SK-N-SH treated with all-trans-retinoic acid at 6 μM for 48 hours (cell line): ENCODE measurements around the gene KAT5.

Experiments used
- ATAC-seq: fragments of 200-7000 bp; cut with Tn5 transposase; 3 replicates; pipeline ENCODE4 v1.9.1; 2020; ENCODE audit warnings: mild to moderate bottlenecking, moderate library complexity
- BACH2 ChIP-seq: fragments of 250-450 bp; sonication (Bioruptor Pico); IDR thresholded peaks from 2 replicates; pipeline ENCODE4 v1.9.0; 2021; ENCODE audit warnings: mild to moderate bottlenecking, borderline replicate concordance
- CREB5 ChIP-seq: fragments of 250-450 bp; sonication (Bioruptor Pico); IDR thresholded peaks from 2 replicates; pipeline ENCODE4 v1.5.1; 2020; ENCODE audit warnings: low read depth, mild to moderate bottlenecking, moderate library complexity
- GLIS3 ChIP-seq: fragments of 250-450 bp; sonication (Bioruptor Pico); IDR thresholded peaks from 2 replicates; pipeline ENCODE4 v1.5.0; 2020; ENCODE audit warnings: mild to moderate bottlenecking, moderate library complexity
- ISL1 ChIP-seq: fragments of 250-450 bp; sonication (Bioruptor Pico); IDR thresholded peaks from 2 replicates; pipeline ENCODE4 v2.1.2; 2022; ENCODE audit warnings: mild to moderate bottlenecking, moderate library complexity
- OSR1 ChIP-seq: fragments of 250-450 bp; sonication (Bioruptor Pico); IDR thresholded peaks from 2 replicates; pipeline ENCODE4 v1.8.0; 2022; ENCODE audit warnings: moderate library complexity, mild to moderate bottlenecking, inconsistent platforms
- PPARA ChIP-seq: fragments of 250-450 bp; sonication (Bioruptor Pico); IDR thresholded peaks from 2 replicates; pipeline ENCODE4 v1.5.0; 2020; ENCODE audit warnings: mild to moderate bottlenecking, borderline replicate concordance
- RARB ChIP-seq: fragments of 250-450 bp; sonication (Bioruptor Pico); IDR thresholded peaks from 2 replicates; pipeline ENCODE4 v1.8.0; 2021; ENCODE audit warnings: mild to moderate bottlenecking, moderate library complexity
- SNAI2 ChIP-seq: fragments of 250-450 bp; sonication (Bioruptor Pico); IDR thresholded peaks from 2 replicates; pipeline ENCODE4 v1.5.0; 2020; ENCODE audit warnings: mild to moderate bottlenecking, moderate library complexity
- TCF4 ChIP-seq: fragments of 250-450 bp; sonication (Bioruptor Pico); IDR thresholded peaks from 2 replicates; pipeline ENCODE4 v1.8.0; 2021; ENCODE audit warnings: mild to moderate bottlenecking, moderate library complexity, borderline replicate concordance
- TOX ChIP-seq: fragments of 250-450 bp; sonication (Bioruptor Pico); IDR thresholded peaks from 2 replicates; pipeline ENCODE4 v1.8.0; 2021; ENCODE audit warnings: mild to moderate bottlenecking, moderate library complexity, borderline replicate concordance
- TSHZ2 ChIP-seq: fragments of 250-450 bp; sonication (Bioruptor Pico); IDR thresholded peaks from 2 replicates; pipeline ENCODE4 v1.5.0; 2020; ENCODE audit warnings: mild to moderate bottlenecking, moderate library complexity
- ZC3H10 ChIP-seq: fragments of 250-450 bp; sonication (Bioruptor Pico); IDR thresholded peaks from 2 replicates; pipeline ENCODE4 v1.5.1; 2021; ENCODE audit warnings: mild to moderate bottlenecking, moderate library complexity
- ZFP3 ChIP-seq: fragments of 250-450 bp; sonication (Bioruptor Pico); IDR thresholded peaks from 2 replicates; pipeline ENCODE4 v1.5.0; 2020; ENCODE audit warnings: mild to moderate bottlenecking, moderate library complexity
- ZFP30 ChIP-seq: fragments of 450-650 bp; formaldehyde crosslinking; IDR thresholded peaks from 2 replicates; pipeline ENCODE4 v1.5.0; 2022; ENCODE audit warnings: mild to moderate bottlenecking, moderate library complexity
- ZNF70 ChIP-seq: fragments of 450-650 bp; formaldehyde crosslinking; IDR thresholded peaks from 2 replicates; pipeline ENCODE4 v1.5.0; 2020; ENCODE audit warnings: mild to moderate bottlenecking, moderate library complexity
- ZNF8 ChIP-seq: fragments of 450-650 bp; formaldehyde crosslinking; IDR thresholded peaks from 2 replicates; pipeline ENCODE4 v1.5.0; 2020; ENCODE audit warnings: mild to moderate bottlenecking, moderate library complexity
- TF ChIP-seq, protein P1 (sequence below): fragments of 250-450 bp; sonication (Bioruptor Pico); IDR thresholded peaks from 2 replicates; pipeline ENCODE4 v1.8.0; 2020; ENCODE audit warnings: mild to moderate bottlenecking, moderate library complexity, borderline replicate concordance
- TF ChIP-seq, protein P2 (sequence below): fragments of 250-450 bp; sonication (Bioruptor Pico); IDR thresholded peaks from 2 replicates; pipeline ENCODE4 v1.8.0; 2021; ENCODE audit warnings: low read depth, mild to moderate bottlenecking, moderate library complexity, borderline replicate concordance

The KAT5 gene

GRCh38 chr11:65662799-65663638 is 49.0 kb upstream of the KAT5 start, which contains the start of gene RELA:
RELA (minus strand) TSS chr11:65662916; CDS start chr11:65662832, 84 bp downstream.
- TF ChIP-seq, protein P1, sequence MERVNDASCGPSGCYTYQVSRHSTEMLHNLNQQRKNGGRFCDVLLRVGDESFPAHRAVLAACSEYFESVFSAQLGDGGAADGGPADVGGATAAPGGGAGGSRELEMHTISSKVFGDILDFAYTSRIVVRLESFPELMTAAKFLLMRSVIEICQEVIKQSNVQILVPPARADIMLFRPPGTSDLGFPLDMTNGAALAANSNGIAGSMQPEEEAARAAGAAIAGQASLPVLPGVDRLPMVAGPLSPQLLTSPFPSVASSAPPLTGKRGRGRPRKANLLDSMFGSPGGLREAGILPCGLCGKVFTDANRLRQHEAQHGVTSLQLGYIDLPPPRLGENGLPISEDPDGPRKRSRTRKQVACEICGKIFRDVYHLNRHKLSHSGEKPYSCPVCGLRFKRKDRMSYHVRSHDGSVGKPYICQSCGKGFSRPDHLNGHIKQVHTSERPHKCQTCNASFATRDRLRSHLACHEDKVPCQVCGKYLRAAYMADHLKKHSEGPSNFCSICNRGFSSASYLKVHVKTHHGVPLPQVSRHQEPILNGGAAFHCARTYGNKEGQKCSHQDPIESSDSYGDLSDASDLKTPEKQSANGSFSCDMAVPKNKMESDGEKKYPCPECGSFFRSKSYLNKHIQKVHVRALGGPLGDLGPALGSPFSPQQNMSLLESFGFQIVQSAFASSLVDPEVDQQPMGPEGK (CRISPR knock-in tag), result peak; percentile 51; the same call in 1 of the 2 replicates
- TF ChIP-seq ZC3H10 (CRISPR knock-in tag), result no peak
- peak; percentile 89 for ATAC-seq

DNA sequence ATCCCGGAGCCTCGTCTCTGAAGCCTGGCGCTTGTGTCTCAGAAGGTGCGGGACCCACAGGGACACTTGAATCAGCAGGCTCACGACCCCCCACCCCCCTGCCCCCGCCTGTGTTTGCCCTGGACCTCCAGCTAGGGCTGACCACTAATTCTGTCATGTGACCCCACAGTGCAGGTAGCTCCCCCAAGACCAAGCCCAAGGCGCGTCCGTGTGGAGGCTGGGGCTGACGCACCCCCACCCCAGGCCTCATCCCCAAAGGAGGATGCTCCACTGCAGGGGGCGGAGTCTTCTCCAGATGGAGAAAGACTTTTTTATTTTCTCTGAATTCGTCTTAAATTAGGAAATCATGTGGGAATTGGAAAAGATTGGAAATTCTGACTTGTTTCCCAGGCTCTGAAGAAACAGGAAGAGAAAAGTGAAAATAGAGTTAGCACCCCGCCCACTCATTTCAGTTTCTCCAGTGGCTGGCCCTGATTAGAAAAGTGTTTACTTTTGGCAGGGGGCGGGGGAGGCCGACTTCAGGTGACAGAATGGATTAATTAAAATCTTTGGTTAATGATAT is 48.3 kb upstream of the KAT5 start:
- ATAC-seq, result peak; percentile 72
- TF ChIP-seq TCF4 (CRISPR knock-in tag), result no peak
- TF ChIP-seq ZNF8 (CRISPR knock-in tag), result no peak
- no peak for TF ChIP-seq TSHZ2
- no peak for TF ChIP-seq RARB (CRISPR knock-in tag)
- TF ChIP-seq TOX (CRISPR knock-in tag), result no peak
- no peak for TF ChIP-seq CREB5
- TF ChIP-seq ZFP30, result no peak
- no peak for TF ChIP-seq BACH2 (CRISPR knock-in tag)

DNA sequence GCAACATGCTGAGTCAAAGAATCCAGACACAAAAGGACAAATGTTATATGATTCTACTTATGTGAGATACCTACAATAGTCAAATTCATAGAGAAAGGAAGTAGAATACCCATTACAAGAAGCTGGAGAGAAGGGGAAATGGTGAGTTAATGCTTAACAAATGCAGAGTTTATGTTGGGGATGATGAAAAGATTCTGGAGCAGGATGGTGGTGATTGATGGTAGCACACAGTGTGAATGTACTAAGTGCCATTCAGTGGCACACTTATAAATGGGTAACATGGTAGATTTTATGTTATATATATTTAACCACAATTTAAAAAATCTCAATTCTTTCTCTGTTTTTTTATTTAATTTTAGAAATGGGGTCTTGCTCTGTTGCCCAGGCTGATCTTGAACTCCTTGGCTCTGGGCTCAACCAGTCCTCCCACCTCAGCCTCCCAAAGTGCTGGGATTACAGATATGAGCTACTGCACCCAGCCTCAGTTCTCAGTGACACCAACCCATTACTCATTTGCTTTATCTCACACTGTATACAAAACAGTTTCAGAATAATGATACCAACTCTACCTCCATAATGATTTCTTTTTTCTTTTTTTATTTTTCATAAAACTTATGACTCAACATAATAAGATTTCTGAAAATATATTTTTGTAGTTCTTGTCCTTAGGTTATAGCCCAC is 39.7 kb upstream of the KAT5 start:
- no peak for TF ChIP-seq TSHZ2
- no peak for TF ChIP-seq TOX (CRISPR knock-in tag)
- no peak for TF ChIP-seq GLIS3 (CRISPR knock-in tag)
- TF ChIP-seq, all 23 proteins: peak for 0
- ATAC-seq, result no peak

DNA sequence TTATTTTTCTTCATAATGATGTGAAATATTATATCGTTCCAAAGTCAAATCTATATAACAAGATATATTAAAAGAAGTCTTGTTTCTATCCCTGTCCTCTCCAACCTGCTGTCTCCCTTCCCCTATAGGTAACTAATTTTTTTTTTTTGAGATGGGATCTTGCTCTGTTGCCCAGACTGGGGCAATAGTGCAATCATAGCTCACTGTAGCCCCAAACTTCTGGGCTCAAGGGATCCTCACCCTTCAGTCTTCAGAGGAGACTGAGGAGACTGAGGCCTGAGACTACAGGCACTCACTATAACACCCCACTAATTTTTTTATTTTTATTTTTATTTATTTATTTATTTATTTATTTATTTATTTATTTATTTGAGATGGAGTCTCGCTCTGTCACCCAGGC is 39.1 kb upstream of the KAT5 start:
- ATAC-seq, result no peak
- TF ChIP-seq ISL1 (CRISPR knock-in tag) (no peak), TSHZ2 (no peak), TOX (CRISPR knock-in tag) (no peak), OSR1 (CRISPR knock-in tag) (no peak), ZNF70 (no peak), PPARA (CRISPR knock-in tag) (no peak), SNAI2 (CRISPR knock-in tag) (no peak), ZFP3 (CRISPR knock-in tag) (no peak)
- TF ChIP-seq, protein P2, sequence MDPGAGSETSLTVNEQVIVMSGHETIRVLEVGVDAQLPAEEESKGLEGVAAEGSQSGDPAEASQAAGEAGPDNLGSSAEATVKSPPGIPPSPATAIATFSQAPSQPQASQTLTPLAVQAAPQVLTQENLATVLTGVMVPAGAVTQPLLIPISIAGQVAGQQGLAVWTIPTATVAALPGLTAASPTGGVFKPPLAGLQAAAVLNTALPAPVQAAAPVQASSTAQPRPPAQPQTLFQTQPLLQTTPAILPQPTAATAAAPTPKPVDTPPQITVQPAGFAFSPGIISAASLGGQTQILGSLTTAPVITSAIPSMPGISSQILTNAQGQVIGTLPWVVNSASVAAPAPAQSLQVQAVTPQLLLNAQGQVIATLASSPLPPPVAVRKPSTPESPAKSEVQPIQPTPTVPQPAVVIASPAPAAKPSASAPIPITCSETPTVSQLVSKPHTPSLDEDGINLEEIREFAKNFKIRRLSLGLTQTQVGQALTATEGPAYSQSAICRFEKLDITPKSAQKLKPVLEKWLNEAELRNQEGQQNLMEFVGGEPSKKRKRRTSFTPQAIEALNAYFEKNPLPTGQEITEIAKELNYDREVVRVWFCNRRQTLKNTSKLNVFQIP, result no peak
- TF ChIP-seq, protein P1 (CRISPR knock-in tag), result no peak
